ENCODE data around the gene EVA1A.

Gene EVA1A

DNA sequence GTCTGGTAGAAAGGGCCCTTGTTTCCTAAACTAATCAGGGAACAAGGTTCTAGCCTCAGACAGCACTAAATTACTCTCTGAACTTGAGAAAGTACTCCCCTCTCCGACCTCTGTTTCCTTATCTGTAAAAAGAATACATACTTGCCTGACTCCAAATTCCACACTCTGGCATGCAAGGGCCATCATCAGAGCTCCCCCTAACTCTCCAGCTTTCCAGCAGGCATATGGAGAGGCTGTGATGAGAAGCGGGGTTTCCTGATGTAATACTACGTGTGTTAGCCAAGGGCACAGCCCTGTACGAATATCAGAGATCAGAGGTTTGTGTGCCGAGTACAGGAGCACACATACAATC, 1.8 kb upstream of the EVA1A start:
- DNase-seq = no peak

DNA sequence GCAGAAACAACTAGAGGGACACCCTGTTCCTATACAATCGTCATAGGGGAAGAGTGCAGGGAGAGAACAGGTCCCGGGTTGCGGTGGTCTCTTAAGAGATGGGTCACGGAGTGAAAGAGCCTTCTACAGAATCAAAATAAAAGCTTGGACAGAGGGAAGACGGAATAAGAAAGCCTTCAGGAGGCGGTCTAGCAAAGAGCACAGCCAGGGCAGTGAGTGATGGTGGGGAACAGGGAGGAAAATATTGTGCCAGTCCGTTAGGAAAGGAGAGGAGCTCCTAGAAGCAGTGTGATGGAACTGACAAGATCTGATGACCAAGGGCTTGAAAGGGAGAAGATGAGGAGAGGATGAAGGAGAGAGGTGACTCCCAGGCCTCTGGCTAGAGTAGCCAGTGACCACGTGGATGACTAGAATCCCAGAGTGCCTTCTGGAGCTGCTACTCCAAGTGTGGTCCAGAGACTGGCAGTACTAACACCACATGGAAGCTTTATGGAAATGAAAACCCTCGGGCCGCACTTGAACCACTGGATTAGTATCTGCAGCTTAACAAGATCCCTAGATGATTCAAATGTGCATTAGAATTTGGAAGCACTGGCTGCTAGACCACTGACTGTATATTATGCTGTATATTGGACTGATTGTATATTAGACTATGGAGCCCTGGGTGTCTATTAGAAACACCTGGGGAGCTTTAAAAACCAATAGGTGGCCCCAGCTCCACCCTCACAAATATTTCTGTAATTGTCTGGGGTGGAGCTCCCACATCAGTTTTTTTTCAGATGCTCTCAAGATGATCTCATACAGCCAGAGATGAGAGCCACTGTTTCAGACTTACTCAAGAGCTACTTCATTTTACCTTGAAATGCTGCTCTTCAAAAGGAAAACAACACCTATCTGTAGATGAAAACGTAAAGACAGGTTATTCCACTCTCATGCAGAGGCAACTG, 1.1 kb upstream of the EVA1A start:
- DNase-seq = peak; percentile 6

DNA sequence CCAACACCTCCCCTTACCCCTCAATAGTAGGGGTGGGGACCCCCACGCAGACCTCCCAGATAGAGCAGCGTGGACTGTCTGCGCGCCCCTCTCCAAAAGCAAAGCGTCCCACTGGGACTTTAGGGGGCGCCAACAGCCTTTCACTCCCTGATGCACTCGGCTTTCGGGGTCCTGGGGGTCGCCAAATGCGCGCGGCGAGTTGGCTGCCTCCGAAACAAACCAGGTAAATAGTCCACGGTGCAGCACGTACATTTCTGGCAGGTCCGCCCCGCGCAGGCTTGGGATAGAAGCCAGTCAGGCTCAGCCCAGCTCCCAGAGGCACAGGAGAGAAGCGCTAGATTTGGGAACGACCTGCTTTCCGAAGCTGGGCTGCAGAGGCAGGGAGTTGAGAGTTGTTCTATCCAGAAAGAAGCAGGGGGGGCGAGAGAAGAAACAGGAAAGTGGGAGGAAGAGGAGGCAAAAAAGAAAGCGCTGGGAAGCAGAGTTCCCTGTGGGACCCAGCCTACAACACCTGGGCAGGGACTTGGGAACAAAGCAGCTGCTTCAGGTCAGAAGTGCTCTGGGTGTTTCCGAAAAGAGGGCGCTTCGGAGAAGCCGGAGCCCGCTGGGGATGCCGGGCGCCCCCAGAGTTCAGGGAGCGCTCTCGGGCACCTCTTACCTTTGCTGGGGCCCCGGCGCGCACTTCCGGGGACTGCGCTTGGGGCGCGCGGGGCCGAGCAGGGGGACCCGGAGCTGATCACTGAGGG, 544 bp downstream of the EVA1A start:
- no peak for DNase-seq

DNA sequence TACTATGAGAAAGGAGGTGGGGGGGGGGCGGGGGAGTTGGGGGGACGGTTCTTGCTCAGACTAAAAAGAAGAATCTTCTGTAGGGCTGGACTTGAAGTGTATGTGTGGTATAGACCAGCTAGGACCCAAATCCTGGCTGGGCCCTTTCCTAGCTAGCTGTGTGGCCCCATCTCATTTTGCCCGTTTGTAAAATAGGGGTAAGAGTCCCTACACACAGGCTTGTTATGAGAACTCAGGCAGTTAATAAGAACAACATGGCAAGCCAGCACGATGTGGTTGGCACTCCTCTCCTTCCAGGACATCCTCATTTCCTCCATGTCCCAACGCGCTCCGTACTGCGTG, 1.1 kb downstream of the EVA1A start:
- DNase-seq = no peak

DNA sequence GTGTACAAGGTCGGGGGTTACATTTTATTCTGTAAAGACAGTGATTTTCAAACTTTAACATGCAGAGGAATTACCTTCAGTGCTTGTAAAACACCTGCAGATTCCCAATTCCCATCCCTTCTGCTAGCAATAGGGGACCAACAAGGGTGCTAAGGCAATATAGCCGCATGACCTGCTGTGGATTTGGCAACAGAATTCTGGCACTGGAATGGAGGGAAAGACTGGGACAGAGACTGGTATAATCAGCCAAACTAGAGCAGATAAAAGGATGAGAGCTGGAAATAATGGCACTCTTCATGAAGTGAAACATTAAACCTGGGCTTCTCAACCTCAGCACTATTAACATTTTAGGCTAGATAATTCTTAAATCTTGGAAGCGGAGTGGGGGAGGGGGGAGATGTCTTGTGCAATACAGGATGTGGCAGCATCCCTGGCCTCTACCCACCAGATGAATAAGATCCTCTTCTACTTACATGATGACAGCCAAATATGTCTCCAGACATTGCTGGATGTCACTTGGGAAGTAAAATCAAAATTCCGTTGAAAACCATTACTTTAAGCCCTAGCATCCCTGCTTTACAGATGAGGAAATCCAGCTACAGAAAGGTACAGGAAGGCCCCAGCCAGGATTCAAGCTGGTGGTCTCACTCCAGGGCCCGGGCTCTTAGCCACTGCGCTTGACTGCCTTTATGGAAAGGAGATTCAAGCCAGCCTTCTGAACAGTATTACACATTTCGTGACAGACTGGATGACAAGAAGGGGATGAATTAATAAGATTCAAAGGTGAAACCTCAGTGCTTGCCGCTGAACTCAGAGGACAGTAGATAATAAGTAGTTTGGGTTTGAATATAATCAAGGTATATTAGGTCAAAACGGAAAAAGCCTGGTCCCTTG, 1.7 kb downstream of the EVA1A start:
- DNase-seq = no peak

DNA sequence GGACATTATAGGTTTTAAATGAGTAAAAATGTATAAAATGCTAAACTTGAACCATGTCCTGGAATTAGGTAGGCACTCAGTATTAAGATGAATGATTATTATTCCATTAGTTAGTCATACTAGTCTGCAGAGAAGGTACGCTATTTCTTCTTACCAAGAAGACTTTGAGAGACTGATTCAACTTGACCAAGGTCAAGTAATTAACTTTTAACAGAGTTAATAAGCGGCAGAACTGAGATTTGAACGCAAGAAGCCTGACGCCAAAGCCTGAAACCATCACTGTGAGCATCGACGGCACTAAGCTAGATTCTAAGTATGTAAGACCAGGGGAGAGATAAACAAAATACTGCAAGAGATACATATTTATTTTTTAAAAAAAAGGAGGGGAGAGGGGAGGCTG, 2.6 kb downstream of the EVA1A start:
- DNase-seq = no peak

DNA sequence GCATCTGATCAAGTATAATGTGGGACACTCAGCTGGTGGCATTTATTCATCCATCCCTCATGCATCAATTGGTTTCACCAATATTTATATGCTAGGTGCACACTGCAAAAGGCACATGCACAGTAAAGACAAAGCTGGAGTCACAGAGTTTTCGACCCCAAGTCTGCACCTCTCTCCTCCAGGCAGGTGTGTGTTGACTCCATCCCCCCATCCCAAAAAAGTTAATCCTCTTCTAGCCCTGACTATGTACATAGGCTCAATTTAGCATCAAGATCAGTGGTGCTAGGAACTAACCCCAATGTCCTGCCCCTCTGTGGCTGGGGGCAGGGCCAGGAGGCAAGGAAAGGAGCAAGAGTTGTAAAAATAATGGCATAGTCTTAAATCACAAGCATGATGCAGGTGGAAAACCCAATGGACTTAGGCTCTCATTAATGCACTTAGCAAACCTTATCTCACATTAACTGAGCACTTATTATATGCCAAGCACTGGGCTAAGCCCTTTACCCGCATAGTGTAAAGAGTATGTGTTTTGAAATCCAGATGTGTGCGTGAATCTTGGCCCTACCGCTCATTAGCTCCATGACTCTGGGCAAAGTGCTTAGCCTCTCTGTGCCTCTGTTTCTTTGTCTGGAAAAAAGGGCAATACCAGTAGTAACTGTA, 3.1 kb downstream of the EVA1A start:
- DNase-seq = no peak

DNA sequence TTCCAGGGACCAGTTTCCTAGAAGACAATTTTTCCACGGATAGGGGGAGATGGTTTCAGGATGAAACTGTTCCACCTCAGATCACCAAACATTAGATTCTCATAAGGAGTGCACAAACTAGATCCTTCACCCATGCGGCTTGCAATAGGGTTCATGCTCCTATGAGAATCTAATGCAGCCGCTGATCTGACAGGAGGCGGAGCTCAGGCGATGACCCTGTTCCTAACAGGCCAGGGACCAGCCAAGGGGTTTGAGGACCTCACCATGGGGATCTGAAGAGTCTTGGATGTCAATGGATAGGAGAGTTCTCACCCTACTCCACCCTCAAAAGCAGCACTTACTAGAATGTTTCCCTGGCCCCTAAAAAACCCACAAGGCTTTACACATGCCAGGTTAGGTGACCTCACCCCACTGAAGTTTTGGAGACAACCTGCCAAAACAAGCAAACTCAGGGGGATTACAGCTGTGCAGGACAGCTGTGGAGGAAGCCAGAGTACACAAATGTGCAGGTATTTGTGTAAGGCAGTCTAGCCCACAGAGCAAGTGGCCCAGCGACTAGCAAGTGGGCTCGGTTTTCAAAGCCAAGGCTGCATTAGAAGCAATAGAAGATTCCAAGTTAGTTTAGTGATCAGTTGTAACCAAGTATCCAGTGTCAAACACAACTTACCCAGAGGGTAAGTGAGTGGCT, 3.9 kb downstream of the EVA1A start:
- no peak for DNase-seq

DNA sequence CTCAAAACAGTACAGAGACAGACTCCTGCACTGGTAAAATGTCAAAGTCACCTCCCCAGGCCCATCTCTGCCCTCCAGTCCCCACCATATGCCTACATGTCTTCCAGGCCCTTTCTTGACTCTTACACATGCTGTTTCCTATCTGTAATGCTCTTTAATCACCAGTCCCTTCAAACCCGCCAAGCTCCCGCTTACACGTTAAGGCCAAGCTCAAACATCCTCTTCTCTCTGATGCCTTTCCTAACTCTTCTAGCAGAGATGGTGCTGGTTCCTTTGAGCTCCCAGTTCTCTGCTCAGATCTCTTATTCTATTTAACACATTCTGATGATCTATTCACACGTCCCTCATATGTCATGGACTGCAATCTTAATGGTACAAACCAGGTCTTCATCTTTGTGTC, 5.0 kb downstream of the EVA1A start:
- no peak for DNase-seq

DNA sequence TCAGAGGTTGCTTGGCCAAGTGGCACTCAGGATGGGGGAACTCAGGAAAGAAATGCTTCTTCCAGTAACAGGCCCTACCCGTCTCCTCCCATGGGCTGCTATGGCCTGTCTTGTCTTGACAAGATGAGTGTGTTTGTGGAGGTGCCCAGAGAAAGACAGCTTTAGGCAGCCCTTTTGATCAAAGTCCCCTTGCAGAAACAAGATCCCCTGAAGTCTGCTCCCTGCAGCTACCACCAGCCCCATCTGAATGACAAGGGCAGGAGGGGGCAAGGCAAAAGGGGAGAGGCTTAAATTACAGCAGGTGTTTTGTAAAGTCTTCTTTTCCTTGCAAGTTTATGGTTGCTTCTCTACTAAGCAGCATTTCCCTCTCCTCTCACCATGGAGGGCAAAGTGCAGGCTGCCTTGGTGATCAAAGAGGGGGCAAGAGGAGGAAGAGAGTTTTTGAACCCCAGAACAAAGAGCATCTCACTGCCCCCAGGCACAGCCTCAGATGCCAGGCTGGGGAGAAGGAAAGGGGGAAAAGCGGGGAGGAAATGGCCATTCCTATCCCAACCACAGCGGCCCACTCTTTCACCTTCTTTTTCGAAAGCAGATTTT, 6.7 kb downstream of the EVA1A start:
- DNase-seq = no peak

DNA sequence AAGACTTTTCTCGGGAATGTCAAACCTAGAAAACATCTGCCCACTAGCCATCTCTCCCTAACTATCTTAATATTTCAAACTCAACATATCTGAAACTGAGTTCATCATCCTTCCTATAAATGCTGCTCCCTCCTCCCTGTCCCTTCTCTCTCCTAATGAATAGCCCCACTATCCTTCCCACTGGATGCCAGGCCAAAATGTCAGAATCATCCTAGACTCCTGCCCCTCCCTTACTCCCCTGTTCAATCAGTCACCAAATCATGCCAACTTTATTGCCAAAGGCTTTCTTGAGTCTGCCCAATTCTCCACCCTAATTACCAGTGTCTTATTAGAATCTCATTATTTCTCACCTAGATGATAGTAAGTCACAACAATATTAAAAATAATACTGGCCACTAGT, 8.5 kb downstream of the EVA1A start:
- no peak for DNase-seq

DNA sequence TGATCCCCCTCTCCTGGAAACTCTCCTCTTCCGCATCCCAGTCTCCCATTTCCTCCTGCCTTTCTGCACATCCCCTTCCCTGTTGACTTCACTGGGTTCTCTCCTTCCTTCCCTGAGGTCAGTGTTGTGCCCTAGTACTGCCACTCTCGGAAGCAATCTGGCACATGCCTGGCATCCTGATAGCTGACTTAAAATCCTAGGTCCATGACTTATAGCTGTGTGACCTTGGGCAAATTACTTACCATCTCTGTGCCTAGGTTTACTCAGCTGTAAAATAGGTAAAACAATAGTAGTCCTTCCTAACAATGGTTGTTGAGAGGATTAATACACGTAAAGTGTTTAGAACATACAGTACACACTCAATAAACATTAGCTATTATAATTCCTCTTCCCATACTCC, 9.3 kb downstream of the EVA1A start:
- DNase-seq = no peak

DNA sequence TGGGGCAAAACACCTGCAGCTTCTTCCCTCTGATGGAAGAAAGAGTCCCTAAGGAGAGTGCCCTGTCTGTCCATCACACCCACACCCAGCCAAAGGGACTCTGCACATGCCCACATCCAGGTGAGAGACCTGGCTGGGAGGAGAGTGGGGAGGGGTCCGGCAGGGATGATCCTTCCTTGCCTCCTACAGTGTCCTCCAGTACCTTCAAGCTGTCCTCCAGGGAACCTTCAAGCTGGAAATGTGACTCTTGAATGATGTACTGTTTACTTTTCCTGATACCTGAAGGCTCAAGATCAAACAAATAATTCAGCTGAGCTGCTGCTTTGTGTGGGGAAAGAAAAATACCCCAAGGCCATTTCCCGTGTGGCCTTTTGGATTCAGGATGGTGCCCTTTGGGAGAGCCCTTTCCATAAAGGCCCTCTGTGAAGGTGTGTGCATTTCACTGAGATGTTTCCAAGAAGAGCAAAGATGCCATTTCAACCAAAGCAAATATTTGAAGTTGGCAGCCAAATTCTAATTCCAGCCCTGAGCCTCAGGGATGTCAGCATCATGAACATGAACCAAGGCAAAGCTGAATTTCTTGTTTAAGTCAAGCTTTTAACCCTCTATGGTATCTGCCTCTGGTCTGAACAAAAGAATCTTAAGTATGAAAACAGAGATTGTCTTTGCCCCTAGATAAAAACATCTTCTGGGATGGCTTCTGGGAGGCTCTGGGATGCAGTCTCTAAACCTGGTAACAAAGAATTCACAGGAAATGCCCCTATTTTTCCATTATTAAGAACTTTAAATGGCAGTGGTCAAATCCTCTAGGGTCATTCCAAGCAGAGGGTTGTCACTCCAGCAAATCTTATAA, 11.1 kb downstream of the EVA1A start:
- DNase-seq = no peak

DNA sequence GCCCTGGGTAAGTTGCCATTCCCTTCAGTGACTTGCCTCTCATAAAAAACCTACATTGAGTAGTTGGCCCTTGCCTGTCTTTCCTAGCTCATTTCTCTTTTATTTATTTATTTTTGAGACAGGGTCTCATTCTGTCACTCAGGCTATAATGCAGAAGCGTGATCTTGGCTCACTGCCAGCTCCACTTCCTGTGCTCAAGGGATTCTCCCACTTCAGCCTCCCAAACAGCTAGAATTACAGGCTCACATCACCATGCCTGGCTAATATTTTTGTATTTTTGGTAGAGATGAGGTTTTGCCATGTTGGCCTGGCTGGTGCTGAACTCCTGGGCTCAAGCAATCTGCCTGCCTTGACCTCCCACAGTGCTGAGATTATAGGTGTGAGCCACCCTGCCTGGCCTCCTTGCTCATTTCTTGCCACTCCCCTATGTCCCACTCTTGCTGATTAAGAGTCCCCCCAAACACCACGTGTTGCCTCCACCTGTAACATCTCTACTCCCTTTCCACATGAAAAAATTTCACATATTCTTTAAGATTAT, 12.6 kb downstream of the EVA1A start:
- DNase-seq = peak; percentile 52

DNA sequence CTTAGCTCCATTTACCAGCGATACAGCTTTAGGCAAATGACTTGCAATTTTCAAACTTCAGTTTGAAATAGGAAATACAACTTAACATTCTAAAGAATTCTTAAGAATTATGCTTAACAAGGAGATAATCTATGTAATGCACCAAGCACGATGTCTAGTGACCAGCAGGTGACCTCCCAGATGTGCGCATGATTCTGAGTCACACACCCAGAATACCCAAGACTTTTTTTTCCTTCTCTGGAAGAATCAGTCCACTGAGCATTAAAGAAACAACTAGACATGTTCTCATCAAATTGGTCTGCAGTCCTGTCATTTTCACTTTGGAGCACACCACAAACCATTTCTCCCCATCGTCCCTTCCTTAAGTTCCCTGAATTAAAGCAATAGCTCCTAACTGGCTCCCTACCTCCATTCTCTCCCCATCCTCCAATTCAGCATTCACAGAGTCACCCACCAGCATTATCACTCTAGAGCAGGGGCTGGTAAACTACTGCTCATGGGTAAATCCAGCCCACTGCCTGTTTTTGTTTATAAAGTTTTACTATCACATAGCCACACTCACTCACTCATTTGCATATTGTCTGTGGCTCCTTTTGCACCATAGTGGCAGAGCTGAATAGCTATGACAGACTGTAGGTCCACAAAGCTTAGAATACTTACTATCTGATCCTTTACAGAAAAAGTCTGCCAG, 13.2 kb downstream of the EVA1A start:
- no peak for DNase-seq

DNA sequence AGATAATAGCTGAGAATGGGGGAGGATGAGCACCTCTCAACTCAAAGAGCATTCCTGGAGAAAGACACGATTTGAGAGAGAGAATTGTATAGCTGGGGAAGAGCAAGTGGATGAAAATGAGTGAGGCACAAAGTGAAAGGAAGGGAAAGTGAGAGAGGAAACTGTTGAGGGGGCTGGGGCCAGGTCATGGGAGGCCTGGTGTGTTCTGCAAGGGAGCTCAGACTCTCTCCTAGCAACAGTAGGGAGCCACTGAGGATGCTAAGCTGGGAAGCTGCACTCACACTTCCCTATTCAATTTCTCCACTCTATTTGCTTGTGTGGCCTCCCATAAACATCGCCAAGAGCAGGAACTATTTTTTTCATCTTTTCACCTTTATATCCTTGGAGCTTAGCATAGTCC, 14.8 kb downstream of the EVA1A start:
- no peak for DNase-seq

DNA sequence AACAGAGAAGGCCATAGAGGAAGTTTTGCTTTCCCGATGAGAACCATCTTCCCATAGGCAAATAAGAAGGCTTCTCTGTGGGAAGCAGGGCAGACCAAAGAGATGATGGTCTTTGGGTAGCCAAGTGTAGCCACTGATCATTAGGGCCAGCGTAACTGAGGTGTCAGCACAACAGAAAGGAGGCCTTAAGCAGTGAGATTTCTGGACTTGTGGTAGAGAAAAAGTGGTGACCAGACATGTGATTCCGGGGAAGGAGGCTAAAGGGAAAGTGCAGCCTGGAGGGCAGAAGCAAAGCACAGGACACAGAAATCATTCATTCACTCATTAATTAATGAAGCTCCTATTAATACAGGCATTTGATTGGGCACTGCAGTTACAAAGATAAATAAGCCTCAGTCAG, 15.4 kb downstream of the EVA1A start:
- no peak for DNase-seq

DNA sequence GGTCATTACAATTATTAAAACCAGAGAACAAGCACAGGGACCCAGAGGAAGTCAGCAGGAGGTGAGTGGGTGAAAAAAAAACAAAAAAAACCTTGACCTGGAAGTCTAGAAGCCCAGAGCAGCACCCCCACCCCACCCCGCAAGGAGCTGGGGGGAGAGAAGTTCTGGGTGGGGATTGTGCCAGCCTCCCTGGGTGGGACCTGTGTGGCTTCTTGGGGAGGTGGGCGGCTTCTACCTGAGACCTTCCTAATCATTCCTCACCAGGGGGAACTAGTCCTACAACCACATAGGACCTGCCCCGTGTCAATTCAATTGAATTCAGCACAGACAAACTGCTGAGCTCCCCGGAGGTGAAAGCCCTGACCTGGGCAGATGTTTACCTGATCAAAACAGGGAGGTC, 17.3 kb downstream of the EVA1A start:
- DNase-seq = no peak

DNA sequence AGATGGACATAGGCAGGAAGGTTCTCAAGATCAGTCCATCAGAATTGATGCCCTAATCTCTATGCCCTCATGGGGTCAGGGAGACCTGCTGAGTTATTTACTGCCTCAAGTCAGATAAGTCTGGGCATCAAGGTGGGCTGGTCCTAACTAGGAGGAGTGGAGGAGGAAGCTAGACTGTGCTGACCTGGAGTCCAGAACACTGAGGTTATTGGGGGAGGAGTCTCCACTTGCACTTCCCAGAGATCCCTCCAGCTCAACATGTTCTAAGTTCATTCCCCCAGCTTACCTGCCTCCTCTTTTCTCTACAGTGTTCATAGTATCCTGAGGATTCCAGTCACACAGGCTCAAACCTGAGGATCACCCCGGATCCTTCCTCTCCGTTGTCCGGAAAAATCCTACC, 19.3 kb downstream of the EVA1A start:
- no peak for DNase-seq

DNA sequence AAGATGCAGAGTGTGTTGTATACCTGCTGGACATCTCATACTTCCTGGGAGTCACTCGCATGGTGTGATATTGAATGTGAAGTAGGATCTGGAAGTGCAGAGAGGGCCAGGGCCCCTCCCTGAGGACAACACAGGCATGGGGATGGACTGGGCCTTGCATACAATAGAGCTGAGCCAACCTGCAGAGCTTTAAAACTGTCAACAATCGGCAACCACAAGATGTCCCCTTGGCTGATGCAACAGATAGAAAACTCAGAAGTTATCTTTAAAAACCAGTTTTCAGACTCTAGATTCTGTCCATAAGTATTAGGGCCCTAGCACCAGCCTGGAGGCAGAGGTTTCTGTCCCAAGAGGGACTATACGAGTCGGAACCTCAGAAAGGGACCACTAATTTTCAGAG, 19.7 kb downstream of the EVA1A start:
- DNase-seq = no peak

Data from NCI-H82 (cell line).